GM18951 (cell line): ENCODE results near the gene PRPH.
"Not testable (repeated sequence)": the region's sequence is repeated elsewhere in the genome, so short reads cannot be mapped to it uniquely, and the experiment has no call there.

Experiments used
- POLR2A ChIP-seq: IDR thresholded peaks from 4 replicates; pipeline ENCODE4 v1.6.1; 2011; ENCODE audit warnings: mild to moderate bottlenecking; ENCODE audit not compliant: insufficient read length, insufficient read depth; ENCODE audit errors: extremely low read depth
- in situ Hi-C: fragments of 300-500 bp; cut with MboI; formaldehyde crosslinking; loops from one replicate; pipeline ENCODE4 v1.12.0; 2022; ENCODE audit warnings: low sequenced_read_pairs, mixed read lengths, inconsistent platforms; ENCODE audit not compliant: unreplicated experiment

PRPH gene

GRCh38 chr12:49325606-49326005 is 30.7 kb downstream of the PRPH start:
- TF ChIP-seq POLR2A = no peak
- in situ Hi-C loops = no loop called here

DNA sequence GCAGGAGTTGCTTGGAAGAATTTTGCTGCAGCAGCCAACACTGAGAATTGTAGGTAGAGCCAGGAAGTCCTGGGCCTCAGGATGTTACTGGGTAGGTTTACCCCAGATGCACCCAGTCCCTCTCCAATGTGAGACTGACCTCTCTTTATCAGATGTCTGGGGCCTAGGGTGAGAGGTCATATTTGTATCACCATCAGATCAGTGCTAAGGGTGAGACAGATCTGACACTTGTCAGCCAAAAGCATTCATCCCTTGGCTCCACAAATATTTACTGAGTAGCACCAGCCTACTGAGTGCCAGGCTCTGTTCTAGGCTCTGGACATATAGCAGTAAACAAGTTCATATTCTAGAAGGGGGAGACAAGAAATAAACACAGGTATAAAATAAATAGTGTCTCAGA is 32.4 kb downstream of the PRPH start:
- no peak for TF ChIP-seq POLR2A
- in situ Hi-C loops = no loop called here

GRCh38 chr12:49327887-49328286 is 32.9 kb downstream of the PRPH start:
- in situ Hi-C loops = no loop called here
- no peak for TF ChIP-seq POLR2A

GRCh38 chr12:49328816-49329215 is 33.9 kb downstream of the PRPH start:
- in situ Hi-C loops = no loop called here
- no peak for TF ChIP-seq POLR2A

GRCh38 chr12:49330032-49330619 is 35.2 kb downstream of the PRPH start:
- in situ Hi-C loops = no loop called here
- TF ChIP-seq POLR2A = no peak

DNA sequence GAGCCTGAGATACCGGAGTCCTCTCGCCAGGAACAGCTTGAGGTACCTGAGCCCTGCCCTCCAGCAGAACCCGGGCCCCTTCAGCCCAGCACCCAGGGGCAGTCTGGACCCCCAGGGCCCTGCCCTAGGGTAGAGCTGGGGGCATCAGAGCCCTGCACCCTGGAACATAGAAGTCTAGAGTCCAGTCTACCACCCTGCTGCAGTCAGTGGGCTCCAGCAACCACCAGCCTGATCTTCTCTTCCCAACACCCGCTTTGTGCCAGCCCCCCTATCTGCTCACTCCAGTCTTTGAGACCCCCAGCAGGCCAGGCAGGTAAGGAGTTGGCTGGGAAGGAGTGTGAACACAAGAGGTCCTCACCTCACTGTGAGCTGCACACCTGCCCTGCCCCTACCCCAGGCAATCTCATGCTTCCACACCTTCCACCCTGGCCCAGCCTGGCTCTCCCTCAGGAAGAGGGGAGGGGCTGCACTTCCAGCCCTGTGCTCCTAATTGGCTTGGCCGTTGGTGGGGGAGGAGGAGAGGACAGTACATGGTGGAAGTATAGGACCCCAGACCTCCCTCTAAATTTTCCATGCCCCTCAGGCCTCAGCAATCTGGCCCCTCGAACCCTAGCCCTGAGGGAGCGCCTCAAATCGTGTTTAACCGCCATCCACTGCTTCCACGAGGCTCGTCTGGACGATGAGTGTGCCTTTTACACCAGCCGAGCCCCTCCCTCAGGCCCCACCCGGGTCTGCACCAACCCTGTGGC is 35.9 kb downstream of the PRPH start:
- TF ChIP-seq POLR2A = no peak
- in situ Hi-C loops = no loop called here

DNA sequence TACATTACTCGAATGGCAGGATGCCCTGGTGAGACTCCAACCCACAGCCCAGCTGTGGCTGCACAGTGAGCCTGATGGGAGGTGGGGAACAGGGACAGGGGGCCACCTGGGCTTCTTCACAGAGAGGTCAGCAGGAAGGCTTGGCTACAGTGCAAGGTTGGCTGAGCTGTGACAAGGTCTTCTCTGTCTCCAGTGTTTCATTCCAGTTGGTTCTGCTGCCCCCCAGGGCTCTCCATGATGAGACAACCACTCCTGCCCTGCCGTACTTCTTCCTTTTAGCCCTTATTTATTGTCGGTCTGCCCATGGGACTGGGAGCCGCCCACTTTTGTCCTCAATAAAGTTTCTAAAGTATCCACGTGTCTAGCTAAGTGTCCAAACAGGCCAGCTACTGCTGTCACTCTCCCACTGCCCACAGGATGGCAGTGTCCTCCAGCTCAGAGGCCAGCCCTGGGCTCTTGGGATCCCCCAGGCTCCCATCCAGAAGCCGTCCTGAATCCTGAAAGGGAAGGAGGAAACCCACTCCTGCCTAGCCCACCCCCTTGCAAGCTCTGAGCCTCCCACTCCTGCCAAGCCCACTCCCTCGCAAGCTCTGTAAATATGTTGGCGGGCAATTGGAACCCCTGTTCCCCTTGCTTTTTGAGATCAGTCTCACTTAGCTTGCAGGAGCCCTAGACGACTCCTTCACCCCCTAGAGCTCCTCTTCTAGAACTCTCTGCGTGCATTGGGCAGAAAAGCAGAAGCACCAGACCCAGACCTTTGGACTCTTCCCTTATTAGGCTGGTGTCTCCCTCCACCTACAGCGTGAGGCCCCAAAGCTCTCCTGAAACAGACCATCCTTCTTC is 36.7 kb downstream of the PRPH start:
- in situ Hi-C loops = no loop called here
- no peak for TF ChIP-seq POLR2A

DNA sequence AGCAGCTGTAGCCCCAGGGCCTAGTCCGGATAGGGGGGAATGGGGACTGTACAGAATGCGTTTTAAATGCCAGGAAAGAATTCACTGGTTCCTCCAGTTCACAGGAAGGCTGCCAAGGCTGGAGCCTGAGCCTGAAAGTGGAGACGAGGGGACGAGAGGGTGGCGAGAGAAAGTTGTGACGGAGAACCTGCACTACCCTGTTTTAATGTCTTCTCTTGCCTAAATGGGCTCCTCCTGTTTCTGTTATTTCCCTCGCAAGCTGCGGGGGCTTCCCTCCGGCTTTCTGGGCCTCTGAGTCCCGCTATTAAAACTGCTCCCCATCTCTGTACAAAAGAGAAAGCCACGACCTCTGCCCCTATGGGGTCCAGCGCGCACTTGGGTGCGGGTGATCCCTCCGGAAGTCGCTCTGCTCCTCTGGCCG is 37.5 kb downstream of the PRPH start:
- no peak for TF ChIP-seq POLR2A
- in situ Hi-C loops = no loop called here

DNA sequence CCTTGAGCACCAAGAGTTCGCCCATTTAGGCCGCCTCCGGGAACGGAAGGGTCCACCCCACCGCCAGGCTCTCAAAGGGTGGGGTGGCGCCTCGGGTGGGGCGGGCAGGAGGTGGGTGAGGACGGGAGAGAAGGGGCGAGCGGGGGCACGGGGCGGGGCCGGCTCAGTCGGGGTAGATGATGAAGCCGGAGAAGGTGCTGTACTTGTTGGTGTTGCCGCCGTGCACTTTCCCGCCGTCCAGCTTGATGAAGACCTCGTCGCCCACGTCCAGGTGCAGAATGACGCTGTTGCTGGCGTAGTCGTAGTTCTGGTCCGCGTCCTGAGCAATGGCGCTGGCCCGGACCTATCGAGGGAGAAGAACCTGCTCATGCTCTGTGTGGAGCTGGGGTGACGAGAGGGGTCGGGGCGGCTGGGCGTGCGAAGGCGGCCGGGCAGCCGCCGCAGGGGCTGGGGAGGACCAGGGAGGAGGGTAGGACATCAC is 38.0 kb downstream of the PRPH start:
- in situ Hi-C loops = no loop called here
- TF ChIP-seq POLR2A = no peak

GRCh38 chr12:49333778-49334177 is 38.8 kb downstream of the PRPH start:
- in situ Hi-C loops = not testable (repeated sequence)

GRCh38 chr12:49334226-49334625 is 39.3 kb downstream of the PRPH start:
- in situ Hi-C loops = no loop called here
- no peak for TF ChIP-seq POLR2A

- in situ Hi-C loops = no loop called here
- TF ChIP-seq POLR2A = no peak
Observed at GRCh38 chr12:49334681-49335080, 39.7 kb downstream of the PRPH start.

- TF ChIP-seq POLR2A = no peak
- in situ Hi-C loops = no loop called here
Observed at GRCh38 chr12:49335118-49335954, 40.4 kb downstream of the PRPH start.
